ENCODE results near the gene IER5.
A peak's percentile ranks its signal among the peaks of the same experiment; 100 is the strongest.

Gene IER5

GRCh38 chr1:181134543-181135436 is 46.3 kb downstream of the IER5 start:
- no peak for TF ChIP-seq CTCF (IDR thresholded peaks at IDR 0.05; ENCODE audit: low read depth, low read length)
- Histone ChIP-seq H3K27ac (peak overlapping the region; percentile 84), H3K27me3 (ENCODE audit: insufficient read depth, low read depth, severe bottlenecking) (no peaks in the 10 kb centered on the region), H3K36me3 (no peaks in the 10 kb centered on the region), H3K4me3 (ENCODE audit: low read depth, low read length) (no peak overlapping the region), H3K9me3 (ENCODE audit: severe bottlenecking) (no peaks in the 10 kb centered on the region)
- DNase-seq, result peak; percentile 62

GRCh38 chr1:181135437-181135731 is 46.9 kb downstream of the IER5 start:
- Histone ChIP-seq H3K9me3 (ENCODE audit: severe bottlenecking) (no peaks in the 10 kb centered on the region), H3K27me3 (ENCODE audit: insufficient read depth, low read depth, severe bottlenecking) (no peaks in the 10 kb centered on the region), H3K36me3 (no peaks in the 10 kb centered on the region), H3K4me3 (ENCODE audit: low read depth, low read length) (no peak overlapping the region), H3K27ac (peak overlapping the region; percentile 84)
- TF ChIP-seq CTCF (IDR thresholded peaks at IDR 0.05; ENCODE audit: low read depth, low read length), result peak; percentile 25; the same call in 1 of the 2 replicates
- peak; percentile 47 for DNase-seq

- H3K27ac ChIP-seq, result peak overlapping the region; percentile 84
- DNase-seq, result no peak
Measured at GRCh38 chr1:181135815-181136737, 47.6 kb downstream of the IER5 start.

GRCh38 chr1:181136738-181137122 is 48.2 kb downstream of the IER5 start:
- no peak overlapping the region for H3K4me3 ChIP-seq (ENCODE audit: low read depth, low read length)
- TF ChIP-seq CTCF (IDR thresholded peaks at IDR 0.05; ENCODE audit: low read depth, low read length), result no peak
- no peak overlapping the region for H3K27ac ChIP-seq
- H3K9me3 ChIP-seq (ENCODE audit: severe bottlenecking), result no peaks in the 10 kb centered on the region
- no peak for DNase-seq
- H3K27me3 ChIP-seq (ENCODE audit: insufficient read depth, low read depth, severe bottlenecking), result no peaks in the 10 kb centered on the region
- H3K36me3 ChIP-seq, result no peaks in the 10 kb centered on the region

More at GRCh38 chr1:181135815-181136737, 47.6 kb downstream of the IER5 start:
- Histone ChIP-seq H3K9me3 (ENCODE audit: severe bottlenecking) (no peaks in the 10 kb centered on the region), H3K4me3 (ENCODE audit: low read depth, low read length) (no peak overlapping the region), H3K36me3 (no peaks in the 10 kb centered on the region), H3K27me3 (ENCODE audit: insufficient read depth, low read depth, severe bottlenecking) (no peaks in the 10 kb centered on the region)
- TF ChIP-seq CTCF (IDR thresholded peaks at IDR 0.05; ENCODE audit: low read depth, low read length), result no peak

- Histone ChIP-seq H3K36me3 (no peaks in the 10 kb centered on the region), H3K4me3 (ENCODE audit: low read depth, low read length) (no peak overlapping the region), H3K9me3 (ENCODE audit: severe bottlenecking) (no peaks in the 10 kb centered on the region), H3K27ac (no peak overlapping the region), H3K27me3 (ENCODE audit: insufficient read depth, low read depth, severe bottlenecking) (no peaks in the 10 kb centered on the region)
- no peak for DNase-seq
- TF ChIP-seq CTCF (IDR thresholded peaks at IDR 0.05; ENCODE audit: low read depth, low read length), result no peak
Measured at GRCh38 chr1:181137217-181137743, 48.8 kb downstream of the IER5 start.
